Spinal cord (tissue), 10 donors: ENCODE results near the gene SLC25A12. TPM values are rescaled to one million over a fixed set of nuclear protein-coding genes. Genes with fewer than 3 reads are reported as not detected.
A peak's percentile ranks its signal among the peaks of the same experiment; 100 is the strongest.

Source experiments
- DNase-seq, 6 donors: peaks; one replicate each; pipeline versions ENCODE4 v3.0.0 to v3.0.0-alpha.2; 2013 to 2015; ENCODE audit warnings: low spot score in 6 of 6, low read depth in 4 of 6
- H3K27ac ChIP-seq: one replicate; pipeline ENCODE4 v1.5.1; 2013; ENCODE audit warnings: low read depth, low read length, control low read depth
- H3K27me3 ChIP-seq: one replicate; pipeline ENCODE4 v1.6.1; 2013; ENCODE audit warnings: low read length; ENCODE audit not compliant: control insufficient read depth, insufficient read depth
- H3K36me3 ChIP-seq: one replicate; pipeline ENCODE4 v1.6.1; 2013; ENCODE audit warnings: low read length; ENCODE audit not compliant: control insufficient read depth, insufficient read depth
- H3K4me1 ChIP-seq: one replicate; pipeline ENCODE4 v1.6.1; 2013; ENCODE audit warnings: low read length; ENCODE audit not compliant: control insufficient read depth, insufficient read depth
- H3K4me3 ChIP-seq: one replicate; pipeline ENCODE4 v1.5.1; 2013; ENCODE audit warnings: low read depth, low read length, control low read depth
- H3K9me3 ChIP-seq: one replicate; pipeline ENCODE4 v1.6.1; 2013; ENCODE audit warnings: low read length; ENCODE audit not compliant: control insufficient read depth, insufficient read depth
- WGBS: methylation state at CpG from one replicate; pipeline ENCODE4 v1.1.5; 2013; ENCODE audit warnings: missing lambda C conversion rate; ENCODE audit not compliant: insufficient coverage; 5-methylcytosine and 5-hydroxymethylcytosine counted together
- polyA plus RNA-seq, 2 donors: library from polyadenylated mRNA; unstranded; fragments of 120-200 nt; gene quantifications; one replicate each; pipeline ENCODE4 v1.2.1, GENCODE V29; 2013; ENCODE audit not compliant: insufficient read length in 2 of 2
- small RNA-seq: library from RNA; depleted of rRNA; stranded (forward); fragments of <200 nt; gene quantifications from one replicate; pipeline ENCODE3, GENCODE V24; 2014; ENCODE audit warnings: low replicate concordance
- total RNA-seq, 2 donors: library from RNA; depleted of rRNA in 1 of 2; stranded (reverse); fragments of 120-200 nt in 1 of 2; fragments of >200 nt in 1 of 2; gene quantifications; one replicate each; pipeline versions ENCODE4 v1.2.3 to v1.2.4, GENCODE V29; 2013 to 2014
- donor health status: healthy.

The SLC25A12 gene
- total and polyA plus RNA-seq, 4 donors, result 35.9 to 87.9 (median 54.5) TPM

DNA sequence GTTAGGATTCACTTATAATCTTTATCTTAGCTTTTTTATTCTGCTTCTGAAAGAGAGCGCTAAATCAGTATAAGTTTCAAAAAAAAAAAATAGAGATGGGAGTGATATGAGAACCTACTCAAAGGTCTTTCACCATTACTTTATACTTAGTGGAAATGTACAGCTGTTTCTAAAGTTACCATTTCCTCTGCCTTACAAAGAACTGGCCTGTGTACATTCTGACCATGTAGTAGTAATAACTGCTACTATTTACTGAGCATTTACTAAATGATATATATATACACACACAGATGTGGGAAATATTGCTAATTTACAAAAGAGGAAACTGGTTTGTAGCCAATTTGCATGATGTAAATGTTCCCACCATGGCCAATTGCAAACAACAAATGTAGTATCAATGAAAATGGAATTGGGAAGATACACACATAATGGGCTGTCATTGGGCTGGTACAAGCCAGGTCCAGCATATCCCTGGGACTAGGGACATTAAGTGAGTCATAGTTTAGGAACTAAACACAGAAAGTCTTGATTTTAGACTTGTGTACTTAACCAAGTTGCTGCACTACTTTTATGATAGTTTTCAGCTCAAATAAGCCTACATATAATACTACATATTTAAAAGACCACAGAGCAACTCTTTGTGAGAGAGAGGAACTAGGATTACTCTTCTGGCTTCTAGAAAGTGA is 139.6 kb downstream of the SLC25A12 start:
- H3K27ac ChIP-seq, result no peak overlapping the region
- no peak for DNase-seq
- peaks cover 3% of the 10 kb centered on the region for H3K36me3 ChIP-seq
- no peak overlapping the region for H3K4me3 ChIP-seq
- H3K4me1 ChIP-seq, result no peaks in the 10 kb centered on the region
- no peaks in the 10 kb centered on the region for H3K27me3 ChIP-seq
- WGBS, result no CpG with 5 or more reads among the region's 1 CpG
- no peaks in the 10 kb centered on the region for H3K9me3 ChIP-seq

DNA sequence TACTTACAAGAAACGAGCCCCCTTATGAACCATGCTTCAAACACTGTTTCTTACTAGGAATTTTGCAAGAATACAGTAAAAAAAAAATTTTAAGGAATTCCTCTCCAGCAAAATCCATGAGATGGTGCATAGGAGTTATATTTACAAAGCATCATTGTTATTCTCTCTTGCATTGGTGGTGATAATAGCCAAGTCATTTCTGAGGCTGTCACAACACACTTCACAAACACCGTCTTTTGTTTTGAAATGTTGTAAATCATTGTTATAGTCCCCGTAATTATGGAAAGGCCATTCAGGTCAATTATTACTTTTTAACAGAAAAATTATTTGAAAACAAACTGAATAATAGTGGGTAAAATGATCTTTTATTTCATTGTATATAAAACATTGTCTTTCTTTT is 146.7 kb downstream of the SLC25A12 start:
- Histone ChIP-seq H3K27ac (no peak overlapping the region), H3K36me3 (peaks cover 12% of the 10 kb centered on the region), H3K9me3 (no peaks in the 10 kb centered on the region), H3K27me3 (no peaks in the 10 kb centered on the region), H3K4me3 (no peak overlapping the region), H3K4me1 (no peaks in the 10 kb centered on the region)
- DNase-seq, result no peak
- no CpG with 5 or more reads among the region's 3 CpGs for WGBS

DNA sequence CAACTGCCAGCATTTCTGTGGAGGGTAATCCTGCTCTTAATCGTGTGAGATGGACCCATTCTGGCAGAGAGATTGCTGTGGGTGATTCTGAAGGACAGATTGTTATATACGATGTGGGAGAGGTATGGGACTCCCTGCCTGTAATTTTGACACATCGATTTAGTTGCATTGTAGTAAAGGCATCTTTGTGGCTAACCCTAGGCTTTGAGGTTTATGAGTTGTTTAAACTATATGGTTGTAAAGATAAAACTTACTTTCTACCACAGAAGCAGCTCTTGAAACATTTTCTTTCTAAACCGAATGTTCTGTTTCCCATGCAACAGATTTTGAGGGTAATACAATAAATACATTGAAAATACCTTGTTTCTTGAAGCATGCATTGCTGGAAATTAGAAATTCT is 148.2 kb downstream of the SLC25A12 start:
- Histone ChIP-seq H3K4me3 (no peak overlapping the region), H3K4me1 (no peaks in the 10 kb centered on the region), H3K27ac (no peak overlapping the region), H3K9me3 (no peaks in the 10 kb centered on the region), H3K27me3 (no peaks in the 10 kb centered on the region), H3K36me3 (peaks cover 12% of the 10 kb centered on the region)
- 94% methylated on average over 2 of the region's 4 CpGs for WGBS
- DNase-seq, result no peak

DNA sequence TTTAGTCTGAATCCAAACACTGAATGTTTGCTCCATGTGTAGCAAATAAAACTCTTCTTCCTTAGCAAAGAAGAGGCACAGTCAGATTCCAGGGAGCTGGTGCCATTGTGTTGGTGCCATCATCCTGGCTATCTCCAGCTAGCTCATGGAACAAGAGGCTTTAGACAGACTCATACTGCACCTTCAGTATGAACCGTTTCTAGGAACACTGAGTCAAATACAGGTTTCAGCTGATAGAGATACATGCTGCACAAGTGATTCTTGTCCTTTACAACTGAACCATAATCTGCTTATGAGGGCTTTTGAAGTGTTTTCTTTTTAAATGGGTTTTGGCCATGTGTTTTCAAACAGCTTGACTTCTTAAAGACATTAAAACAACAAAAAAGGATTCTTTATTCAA is 148.9 kb downstream of the SLC25A12 start:
- no peaks in the 10 kb centered on the region for H3K27me3 ChIP-seq
- no peak for DNase-seq
- no peak overlapping the region for H3K27ac ChIP-seq
- H3K4me3 ChIP-seq, result no peak overlapping the region
- peaks cover 12% of the 10 kb centered on the region for H3K36me3 ChIP-seq
- H3K9me3 ChIP-seq, result no peaks in the 10 kb centered on the region
- H3K4me1 ChIP-seq, result no peaks in the 10 kb centered on the region
- WGBS, result 80% methylated on average over 1 of the region's 1 CpG

DNA sequence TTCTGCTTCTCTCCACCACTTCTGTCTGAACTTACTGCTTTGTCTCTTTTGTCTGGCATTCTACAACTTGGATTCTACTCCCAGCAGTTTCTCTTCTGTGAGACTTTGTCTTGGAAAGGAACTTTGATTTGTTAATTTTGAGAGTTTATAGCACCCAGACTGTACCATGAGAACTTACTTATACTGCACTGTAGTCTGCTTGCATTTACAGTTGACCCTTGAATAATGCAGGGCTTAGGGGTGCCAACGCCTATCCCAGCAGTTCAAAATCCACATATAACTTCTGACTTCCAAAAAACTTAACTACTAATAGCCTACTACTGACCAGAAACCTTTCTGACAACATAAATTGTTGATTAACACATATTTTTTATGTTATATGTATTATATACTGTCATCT is 151.3 kb downstream of the SLC25A12 start:
- H3K27me3 ChIP-seq, result no peaks in the 10 kb centered on the region
- no peaks in the 10 kb centered on the region for H3K4me1 ChIP-seq
- DNase-seq, result no peak
- whole genome bisulfite sequencing, result 100% methylated on average over 1 of the region's 1 CpG
- no peak overlapping the region for H3K4me3 ChIP-seq
- no peaks in the 10 kb centered on the region for H3K9me3 ChIP-seq
- peaks cover 21% of the 10 kb centered on the region for H3K36me3 ChIP-seq
- H3K27ac ChIP-seq, result no peak overlapping the region

DNA sequence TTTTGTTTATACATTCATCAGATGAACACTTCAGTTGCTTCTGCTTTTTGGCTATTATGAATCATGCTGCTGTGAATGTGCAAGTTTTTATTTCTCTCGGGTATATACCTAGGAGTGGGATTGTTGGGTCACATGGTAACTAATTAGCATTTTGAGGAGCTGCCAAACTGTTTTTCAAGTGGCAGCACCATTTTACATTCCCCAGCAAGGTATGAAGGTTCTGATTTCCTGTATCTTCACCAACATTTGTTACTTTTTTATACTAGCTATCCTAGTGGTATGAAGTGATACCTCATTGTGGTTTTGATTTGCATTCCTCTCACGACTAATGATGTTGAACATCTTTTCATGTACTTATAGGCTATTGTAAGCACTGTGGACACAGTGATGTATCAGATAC is 152.9 kb downstream of the SLC25A12 start:
- Histone ChIP-seq H3K9me3 (no peaks in the 10 kb centered on the region), H3K27ac (no peak overlapping the region), H3K4me1 (no peaks in the 10 kb centered on the region), H3K27me3 (no peaks in the 10 kb centered on the region), H3K36me3 (peaks cover 22% of the 10 kb centered on the region), H3K4me3 (no peak overlapping the region)
- no peak for DNase-seq
- WGBS, result no CpG with 5 or more reads among the region's 2 CpGs

DNA sequence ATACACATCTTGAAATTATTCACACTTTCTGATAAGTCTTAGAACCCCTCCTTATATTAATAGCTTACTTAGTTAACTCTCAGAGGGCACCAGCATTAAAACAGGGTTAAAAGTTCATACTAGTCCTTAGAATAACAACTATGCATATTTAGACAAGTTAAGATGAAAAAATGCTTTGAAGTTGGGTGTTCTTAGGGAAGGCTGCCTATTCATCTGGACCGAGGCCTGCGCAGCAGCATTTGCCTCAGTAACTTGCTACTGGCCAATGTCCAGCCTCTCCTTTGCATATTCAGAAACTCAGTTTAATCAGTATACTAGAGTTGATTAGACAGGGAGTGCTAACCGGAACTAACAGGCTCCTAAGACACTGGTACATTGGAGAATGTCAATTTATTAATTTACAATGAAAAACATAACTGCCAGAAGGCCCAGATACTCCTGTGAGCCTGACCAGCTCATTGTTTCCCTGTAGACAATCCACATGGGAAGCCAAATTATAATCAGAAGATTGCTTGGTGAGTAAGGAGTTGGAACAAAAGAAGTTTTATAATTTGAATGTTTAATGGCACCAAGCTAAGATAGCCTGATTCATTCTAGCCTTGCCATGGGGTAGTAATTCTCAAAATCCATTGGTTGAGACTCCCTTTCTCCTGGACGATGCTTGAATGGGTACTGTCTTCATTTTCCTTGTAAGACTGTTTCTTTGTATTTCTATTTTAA is 157.9 kb downstream of the SLC25A12 start:
- Histone ChIP-seq H3K4me3 (no peak overlapping the region), H3K9me3 (no peaks in the 10 kb centered on the region), H3K36me3 (peaks cover 23% of the 10 kb centered on the region), H3K27me3 (no peaks in the 10 kb centered on the region), H3K4me1 (no peaks in the 10 kb centered on the region), H3K27ac (no peak overlapping the region)
- peak in 1 of 6 donors; percentile 8 for DNase-seq
- no CpG with 5 or more reads among the region's 4 CpGs for WGBS

Small RNA genes within 50 kb of the gene (small RNA-seq; reads per million reads assigned to genes)
- gene RNU6-182P, result not detected

Other genes starting within 250 kb of the SLC25A12 start
- 100 to 1,000 TPM; 127 to 187 TPM for gene DYNC1I2, start 206.8 kb downstream of the SLC25A12 start, total RNA-seq
- 100 to 1,000 TPM; 202 to 209 TPM for gene DYNC1I2, start 206.8 kb downstream of the SLC25A12 start, polyA plus RNA-seq
- gene HAT1, start 28.2 kb upstream of the SLC25A12 start, total RNA-seq, result 10 to 100 TPM; 46.2 to 53.5 TPM
- 10 to 100 TPM; 39.3 to 46.9 TPM for gene HAT1, start 28.2 kb upstream of the SLC25A12 start, polyA plus RNA-seq
- gene METAP1D, start 105.7 kb upstream of the SLC25A12 start, total RNA-seq, result 10 to 100 TPM in 1 of 2 donors, 1 to 10 TPM in 1; 9.6 to 13.0 TPM
- 10 to 100 TPM; 10.1 to 10.6 TPM for gene METAP1D, start 105.7 kb upstream of the SLC25A12 start, polyA plus RNA-seq
- under 1 TPM in 1 of 2 donors, not detected in 1; 0.61 TPM for gene DLX1, start 191.3 kb upstream of the SLC25A12 start, total RNA-seq
- under 1 TPM; 0.14 to 0.29 TPM for gene DLX1, start 191.3 kb upstream of the SLC25A12 start, polyA plus RNA-seq
- under 1 TPM in 1 of 2 donors, not detected in 1; 0.28 TPM for gene DLX2, start 208.7 kb upstream of the SLC25A12 start, total RNA-seq
- gene DLX2, start 208.7 kb upstream of the SLC25A12 start, polyA plus RNA-seq, result not detected